Measurements from ENCODE around the gene PLXNA2.

PLXNA2 gene

GRCh38 chr1:208111646-208112190 lies 132.5 kb downstream of the PLXNA2 start:
- no peak for DNase-seq

GRCh38 chr1:208110296-208110695 lies 133.9 kb downstream of the PLXNA2 start:
- DNase-seq: no peak

GRCh38 chr1:208108646-208109330 lies 135.4 kb downstream of the PLXNA2 start:
- DNase-seq: no peak

DNA sequence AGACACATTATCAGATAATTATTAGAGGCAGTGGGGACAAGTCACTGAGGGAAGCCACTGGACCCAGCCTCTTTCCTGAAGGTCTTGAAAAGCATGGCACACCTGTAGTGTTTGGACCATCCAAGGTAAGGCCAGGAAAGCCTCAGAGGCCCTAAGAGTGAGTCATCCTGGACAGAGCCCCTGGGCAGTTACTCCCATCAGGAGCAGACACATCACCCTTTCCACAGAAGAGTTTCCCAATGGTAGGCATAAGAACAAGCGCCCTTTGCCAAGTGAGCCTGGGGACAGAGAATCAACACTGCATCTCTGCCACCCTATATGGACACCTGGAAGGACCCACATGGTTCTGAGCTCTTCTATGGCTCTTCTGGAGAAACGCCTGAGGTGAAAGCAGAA lies 136.0 kb downstream of the PLXNA2 start:
- no peak for DNase-seq

GRCh38 chr1:208107425-208108212 lies 136.6 kb downstream of the PLXNA2 start:
- DNase-seq: no peak

- DNase-seq: no peak
Measured at GRCh38 chr1:208106218-208106617, 138.0 kb downstream of the PLXNA2 start.

- DNase-seq: no peak
Measured at GRCh38 chr1:208105756-208106155, 138.4 kb downstream of the PLXNA2 start.

DNA sequence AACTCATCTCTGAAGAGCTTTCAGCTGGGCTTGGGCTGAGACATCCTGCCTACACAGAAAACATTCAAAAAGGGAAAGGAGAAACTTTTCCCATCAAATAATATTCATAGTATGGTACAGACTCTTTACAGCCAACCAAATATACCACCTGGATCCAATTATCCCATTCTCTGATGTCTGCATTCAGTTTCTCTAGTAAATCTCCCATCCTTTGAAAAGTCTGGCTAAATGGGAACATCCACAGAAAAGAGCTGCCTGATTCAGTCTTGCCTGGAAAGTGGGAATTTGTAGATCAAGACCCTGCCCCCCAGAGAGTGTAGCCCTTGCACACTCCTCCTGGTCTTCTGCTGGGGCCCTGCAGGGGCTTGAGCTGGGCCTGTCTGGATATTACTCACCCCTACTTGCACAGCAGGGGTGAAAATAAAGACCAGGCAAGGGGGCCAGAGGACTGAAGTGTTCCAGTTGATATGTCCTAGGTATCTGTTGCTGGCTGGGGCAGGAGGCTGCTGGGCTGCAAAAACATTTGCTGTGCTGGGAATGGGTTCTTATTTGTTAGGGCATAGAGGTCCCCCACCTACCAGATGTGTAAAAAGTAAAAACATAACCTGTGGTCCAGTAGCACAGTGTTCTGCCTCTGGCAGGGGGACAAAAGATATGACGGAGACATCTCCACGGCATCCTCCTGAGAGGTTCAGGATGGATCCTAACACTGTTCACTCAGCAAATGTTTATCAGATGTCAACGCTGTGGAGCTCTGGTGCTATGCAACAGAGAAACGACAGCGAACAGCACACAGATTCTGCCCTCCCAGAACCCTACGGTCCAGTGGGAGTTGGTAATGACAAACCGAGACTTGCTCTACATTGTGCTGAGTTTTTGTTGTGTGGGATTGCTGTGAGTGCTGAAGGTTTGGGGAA lies 140.3 kb downstream of the PLXNA2 start:
- DNase-seq: no peak

DNA sequence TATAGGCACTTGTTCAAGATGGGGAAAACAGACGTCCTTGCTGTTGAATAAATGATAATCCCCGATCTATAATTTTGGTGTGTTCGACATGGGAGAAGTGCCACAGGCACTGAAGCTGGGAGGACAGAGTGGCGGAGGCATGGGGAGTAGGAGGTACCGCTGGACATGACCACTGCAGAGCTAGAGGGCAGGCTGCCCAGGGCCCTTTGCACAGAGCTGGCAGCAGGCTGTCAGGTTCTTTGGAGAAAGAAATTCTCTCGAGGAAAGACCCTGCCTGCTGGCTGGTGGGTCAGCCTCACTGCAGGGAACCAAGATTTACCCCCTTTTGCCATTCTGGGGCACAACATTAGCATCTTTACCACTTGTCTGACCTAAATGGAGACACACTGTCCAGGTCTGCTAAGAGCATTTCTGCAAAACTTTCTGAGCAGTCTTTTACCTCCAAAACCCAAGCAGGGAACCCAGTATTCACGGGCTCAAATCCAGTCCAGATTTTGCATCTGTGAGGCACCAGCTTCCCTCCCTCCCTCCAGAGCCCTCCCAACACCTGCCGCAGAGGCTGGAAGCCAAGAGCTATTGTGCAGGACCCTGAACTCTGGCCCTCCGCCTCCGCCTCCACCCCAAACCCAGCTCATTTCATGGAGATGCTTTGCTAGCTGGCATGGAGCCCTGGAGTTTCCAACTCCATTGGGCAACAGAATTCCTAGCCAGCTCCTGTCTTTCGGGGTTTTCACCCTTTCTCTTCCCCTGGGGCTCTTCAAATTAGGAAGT lies 142.3 kb downstream of the PLXNA2 start:
- DNase-seq: no peak

DNA sequence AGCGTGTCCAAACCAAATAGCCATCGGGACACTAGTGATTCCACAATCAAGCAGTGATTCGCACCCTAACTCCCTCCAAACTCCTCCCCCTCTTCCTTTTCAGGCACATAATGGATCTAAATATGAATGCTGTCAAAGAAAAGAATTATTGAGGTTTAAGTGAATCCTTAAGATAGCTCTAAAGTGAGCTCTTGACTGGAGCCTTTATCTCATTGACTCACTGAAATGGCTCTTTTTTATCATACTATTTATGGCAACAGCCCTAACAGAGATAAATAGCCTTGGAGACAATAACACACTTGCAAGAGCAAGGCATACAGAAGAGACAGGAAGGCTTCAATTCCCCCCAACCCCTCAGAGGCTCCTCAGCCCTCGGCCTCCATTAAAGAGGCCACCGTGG lies 143.3 kb downstream of the PLXNA2 start:
- no peak for DNase-seq

GRCh38 chr1:208100106-208100505 lies 144.1 kb downstream of the PLXNA2 start:
- DNase-seq: no peak

- no peak for DNase-seq
Measured at GRCh38 chr1:208098773-208099172, 145.4 kb downstream of the PLXNA2 start.

GRCh38 chr1:208093754-208094719 lies 150.1 kb downstream of the PLXNA2 start:
- peak; percentile 46 for DNase-seq

DNA sequence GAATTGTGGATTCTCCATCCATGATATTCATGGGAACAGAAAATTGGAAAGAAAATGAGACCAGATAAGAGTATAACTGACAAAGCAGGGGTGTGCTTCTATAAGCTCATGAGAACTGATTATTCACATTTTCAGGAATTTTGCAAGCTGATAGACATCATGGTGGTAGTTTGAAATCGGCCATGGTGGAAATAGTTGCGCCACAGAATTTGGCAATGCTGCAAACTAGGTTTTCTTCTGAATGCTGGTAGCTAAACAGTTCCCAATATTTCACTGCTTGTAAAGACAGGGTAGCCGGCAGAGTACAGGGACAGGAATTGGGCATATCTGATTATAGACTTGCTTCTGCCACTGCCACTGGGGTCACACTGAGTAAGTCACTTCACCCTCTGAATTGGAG lies 151.1 kb downstream of the PLXNA2 start:
- DNase-seq: no peak

DNA sequence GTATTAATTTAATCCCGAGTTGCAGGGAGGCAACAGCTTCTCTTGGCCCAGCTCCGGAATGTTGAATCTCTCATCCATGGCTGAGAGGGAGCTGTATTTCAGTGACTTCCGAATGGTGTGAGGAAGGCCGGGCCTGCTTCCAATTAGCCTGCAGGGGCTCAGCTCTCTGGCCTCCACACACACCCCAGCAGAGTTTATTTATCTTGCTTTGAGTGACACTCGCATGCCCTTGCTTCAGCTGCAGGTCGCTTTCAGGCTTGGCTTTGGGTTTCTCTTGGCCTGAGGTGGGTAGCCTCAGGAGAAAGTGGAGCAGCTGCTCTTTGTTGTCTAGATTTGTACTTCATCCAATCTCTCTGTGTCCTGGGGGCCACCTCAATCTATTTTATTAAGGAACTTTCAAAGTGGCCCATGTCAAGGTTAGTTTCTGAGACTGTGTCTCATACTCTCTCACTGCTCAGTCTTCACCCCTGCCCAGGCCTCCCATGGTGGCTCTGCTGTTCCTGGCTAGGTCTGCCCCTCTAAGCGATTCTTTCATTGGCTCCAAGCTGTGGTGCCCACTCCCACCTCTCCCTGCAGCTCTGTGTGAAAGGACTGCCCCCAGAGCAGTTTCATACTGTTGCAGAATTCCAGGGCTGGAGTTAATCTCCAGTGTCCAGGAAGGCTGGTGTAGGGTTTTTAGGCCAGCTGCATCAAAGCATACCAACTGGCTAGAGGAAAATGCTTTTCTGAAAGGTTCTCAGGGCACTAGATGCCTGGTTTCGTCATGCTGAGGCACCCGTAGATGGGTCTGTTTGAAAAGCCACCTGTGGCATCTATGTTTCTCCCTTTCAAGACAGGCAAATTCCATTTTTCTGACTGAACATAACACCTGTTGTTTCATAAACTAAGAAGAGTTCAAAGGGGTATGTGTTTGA lies 153.5 kb downstream of the PLXNA2 start:
- DNase-seq: no peak

- no peak for DNase-seq
Measured at GRCh38 chr1:208089761-208090370, 154.3 kb downstream of the PLXNA2 start.

- no peak for DNase-seq
Measured at GRCh38 chr1:208089149-208089548, 155.0 kb downstream of the PLXNA2 start.

DNA sequence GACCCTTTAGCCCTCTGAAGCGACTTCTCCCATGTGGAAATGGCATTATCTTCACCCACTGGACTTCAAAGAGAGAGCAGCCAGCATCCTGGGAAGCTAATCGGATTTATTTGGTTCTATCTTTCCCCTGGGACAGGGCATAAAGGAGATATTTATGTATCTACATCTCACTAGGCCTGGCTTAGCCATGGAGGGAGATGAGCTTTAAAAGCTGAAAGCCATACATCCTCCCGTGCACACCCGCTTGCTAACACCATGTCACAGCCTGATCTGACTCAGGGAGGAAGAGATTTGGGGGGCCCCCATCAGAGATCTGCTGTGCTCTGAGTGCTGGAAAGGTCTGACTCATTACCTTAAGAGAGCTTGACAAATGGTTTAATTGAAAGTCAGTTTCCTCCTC lies 155.9 kb downstream of the PLXNA2 start:
- DNase-seq: no peak
